AG09319 (cell line): ENCODE results near the gene STK32C.

Experiments used
- DNase-seq: peaks from one replicate; pipeline ENCODE4 v3.0.0-alpha.2; 2010; ENCODE audit warnings: low read depth; ENCODE audit errors: extremely low read depth
- CTCF ChIP-seq: IDR thresholded peaks from 2 replicates; pipeline ENCODE4 v1.5.1; 2011; ENCODE audit warnings: low read depth, mild to moderate bottlenecking, inconsistent platforms, low read length, moderate library complexity

Gene STK32C

GRCh38 chr10:132258423-132258822 is 49.3 kb downstream of the STK32C start:
- no peak for DNase-seq
- no peak for TF ChIP-seq CTCF

GRCh38 chr10:132257907-132258306 is 49.8 kb downstream of the STK32C start:
- TF ChIP-seq CTCF = no peak
- no peak for DNase-seq

DNA sequence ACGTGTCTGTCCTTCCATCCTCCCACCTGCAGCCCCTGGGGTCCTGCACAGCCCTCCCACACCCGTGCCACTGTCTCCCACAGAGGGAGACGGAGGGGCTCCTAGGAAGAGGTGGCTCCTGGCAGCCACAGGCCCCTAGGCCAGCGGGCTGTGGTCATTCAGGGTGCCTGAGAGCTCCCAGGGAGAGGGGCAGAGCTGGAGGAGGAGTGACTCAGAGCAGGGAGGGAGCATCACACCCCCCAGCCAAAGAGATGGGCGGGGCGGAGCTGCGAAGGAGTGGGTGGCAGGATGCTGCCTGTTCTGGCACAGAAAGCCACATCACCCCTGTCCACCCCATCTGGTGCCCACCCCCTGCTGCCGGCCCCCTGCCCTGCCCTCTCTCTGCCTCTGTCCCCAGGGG is 50.5 kb downstream of the STK32C start:
- DNase-seq = no peak
- no peak for TF ChIP-seq CTCF

DNA sequence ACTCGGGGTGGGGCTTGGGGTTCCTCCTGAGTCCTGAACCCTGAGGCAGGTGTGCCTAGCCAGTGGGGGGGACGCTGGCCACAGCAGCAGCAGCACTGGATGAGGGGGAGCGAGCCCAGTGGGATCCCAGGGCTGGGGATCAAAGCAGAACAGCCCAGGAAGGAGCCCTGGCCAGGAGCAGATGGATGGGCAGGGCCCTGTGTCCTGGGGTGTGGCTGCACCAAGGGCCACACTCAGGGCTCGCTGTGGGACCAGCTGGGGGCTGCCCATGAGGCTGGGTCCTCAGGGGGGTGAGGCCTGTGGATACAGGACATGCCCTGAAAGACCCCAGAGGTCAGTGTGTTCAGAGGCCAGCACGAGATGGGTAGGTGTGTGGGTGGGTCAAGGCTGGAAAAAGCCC is 50.9 kb downstream of the STK32C start:
- DNase-seq = no peak
- TF ChIP-seq CTCF = no peak

DNA sequence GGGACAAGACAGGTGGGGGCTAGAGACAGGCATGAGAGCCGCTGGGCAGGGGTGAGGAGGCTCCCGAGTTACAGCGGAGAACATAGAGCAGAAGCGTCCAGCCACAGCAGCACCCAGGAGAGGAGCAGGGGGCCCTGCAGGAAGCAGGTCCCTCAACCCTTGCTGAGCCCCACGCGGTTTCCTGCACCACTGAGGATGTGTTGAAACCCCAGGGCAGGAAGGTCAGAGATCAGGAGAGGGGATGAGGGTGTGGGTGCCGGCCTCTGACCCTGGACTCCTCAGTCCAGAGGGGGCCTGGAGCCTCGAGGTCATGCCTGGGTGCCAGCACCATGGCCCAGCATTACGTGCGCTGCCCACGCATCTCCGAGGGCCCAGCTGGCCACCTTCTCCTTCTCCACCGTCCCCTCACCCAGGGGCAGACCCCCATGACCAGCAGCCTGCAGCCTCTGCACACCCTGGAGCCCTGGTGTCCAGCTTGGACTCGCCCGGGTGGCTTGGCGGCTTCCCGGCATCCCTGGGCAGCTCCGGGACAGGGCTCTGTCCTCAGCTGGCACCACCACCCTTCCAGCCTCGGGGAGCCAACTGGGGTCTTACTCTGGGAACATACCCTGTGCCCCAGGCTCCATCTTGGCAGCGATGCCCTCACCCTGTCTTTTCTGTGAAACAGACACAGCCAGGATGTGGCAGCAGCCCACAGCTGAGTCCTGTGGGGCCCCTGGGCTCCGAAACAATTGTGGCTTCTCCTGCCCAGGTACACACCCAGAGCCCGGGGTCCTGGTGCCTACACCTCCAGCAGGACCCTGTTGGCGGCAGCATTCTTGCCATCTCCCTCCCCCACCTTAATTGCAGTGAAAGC is 52.0 kb downstream of the STK32C start:
- DNase-seq = no peak

GRCh38 chr10:132254841-132255240 is 52.9 kb downstream of the STK32C start:
- TF ChIP-seq CTCF = no peak
- no peak for DNase-seq

More for the DNA sequence above, 52.0 kb downstream of the STK32C start:
- TF ChIP-seq CTCF = no peak

DNA sequence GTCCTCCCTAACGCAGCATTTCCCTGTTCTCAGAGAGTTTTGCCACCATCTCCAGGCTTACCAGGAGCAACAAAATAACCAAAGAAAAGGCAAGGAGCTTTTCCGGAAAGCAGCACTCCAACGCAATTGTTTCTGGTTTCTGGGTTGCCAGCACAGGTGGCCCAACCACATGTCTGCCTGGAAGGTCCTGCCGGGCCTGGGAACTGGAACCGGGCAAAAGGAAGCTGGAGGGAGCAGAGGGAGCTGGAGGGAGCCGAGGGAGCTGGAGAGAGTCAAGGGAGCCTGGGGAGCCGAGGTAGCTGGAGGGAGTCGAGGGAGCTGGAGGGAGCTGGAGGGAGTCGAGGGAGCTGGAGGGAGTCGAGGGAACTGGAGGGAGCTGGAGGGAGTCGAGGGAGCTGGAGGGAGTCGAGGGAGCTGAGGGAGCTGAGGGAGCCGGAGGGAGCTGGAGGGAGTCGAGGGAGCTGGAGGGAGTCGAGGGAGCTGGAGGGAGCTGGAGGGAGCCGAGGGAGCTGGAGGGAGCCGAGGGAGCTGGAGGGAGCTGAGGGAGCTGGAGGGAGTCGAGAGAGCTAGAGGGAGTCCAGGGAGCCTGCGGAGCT is 54.6 kb downstream of the STK32C start:
- no peak for TF ChIP-seq CTCF
- DNase-seq = no peak
